Gastrocnemius medialis (tissue), 4 donors: ENCODE results near the gene OVOL3.

ENCODE experiments used
- POLR2A ChIP-seq, 2 donors: fragments of 450-650 bp; IDR thresholded peaks; one replicate each; pipeline ENCODE4 v1.6.1; 2017; ENCODE audit warnings: antibody characterized with exemption in 2 of 2, mild to moderate bottlenecking in 2 of 2, moderate library complexity in 2 of 2
- TF ChIP-seq, protein P1 (sequence below), 5 experiments: fragments of 450-650 bp in 3 of 5; fragments of 200-600 bp in 2 of 5; sonication (generic) in 2 of 5; IDR thresholded peaks in 4 of 5; conservative IDR thresholded peaks in 1 of 5; 1 replicate in 4 of 5; 2 replicates in 1 of 5; pipeline ENCODE4 v1.5.1; 2016 to 2019; ENCODE audit warnings: antibody characterized with exemption in 5 of 5, mild to moderate bottlenecking in 3 of 5, moderate library complexity in 3 of 5

DNA sequence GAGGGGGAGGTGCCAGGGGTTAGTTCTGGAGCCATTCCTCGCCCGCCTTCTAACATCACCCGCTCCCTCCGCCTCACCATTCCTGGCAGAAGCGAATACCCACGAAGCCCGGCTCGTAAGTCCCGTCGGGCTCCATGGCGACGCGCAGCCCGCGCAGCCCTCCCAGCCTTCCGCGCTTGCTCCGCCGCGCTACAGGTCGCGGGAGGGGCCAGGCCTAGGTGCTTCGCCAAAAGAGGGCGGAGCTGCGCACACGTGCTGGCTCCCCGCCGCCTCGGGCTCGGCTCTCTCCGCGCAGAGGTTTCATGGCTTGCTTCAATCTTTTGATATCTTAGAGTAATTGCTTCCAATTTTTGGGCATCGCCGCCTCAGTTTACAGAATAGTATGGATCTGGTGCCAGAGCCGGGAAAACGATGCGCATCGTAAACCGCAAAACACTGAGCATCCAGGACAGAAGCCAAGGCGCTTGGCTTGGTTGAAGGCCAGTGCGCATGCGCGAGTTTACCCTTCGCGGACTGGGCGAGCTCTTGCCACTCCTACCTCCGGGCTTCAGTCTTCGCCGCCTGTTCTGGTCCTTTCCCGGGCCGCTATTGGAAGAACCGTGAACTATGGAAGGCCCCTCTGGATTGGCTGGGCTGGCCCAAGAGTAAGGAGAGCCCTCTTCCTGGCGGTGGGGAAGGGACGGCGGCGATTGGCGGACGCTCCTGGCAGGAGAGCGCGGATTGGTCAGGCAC lies 3.9 kb downstream of the OVOL3 start, which contains the start of gene POLR2I:
- TF ChIP-seq, protein P1, sequence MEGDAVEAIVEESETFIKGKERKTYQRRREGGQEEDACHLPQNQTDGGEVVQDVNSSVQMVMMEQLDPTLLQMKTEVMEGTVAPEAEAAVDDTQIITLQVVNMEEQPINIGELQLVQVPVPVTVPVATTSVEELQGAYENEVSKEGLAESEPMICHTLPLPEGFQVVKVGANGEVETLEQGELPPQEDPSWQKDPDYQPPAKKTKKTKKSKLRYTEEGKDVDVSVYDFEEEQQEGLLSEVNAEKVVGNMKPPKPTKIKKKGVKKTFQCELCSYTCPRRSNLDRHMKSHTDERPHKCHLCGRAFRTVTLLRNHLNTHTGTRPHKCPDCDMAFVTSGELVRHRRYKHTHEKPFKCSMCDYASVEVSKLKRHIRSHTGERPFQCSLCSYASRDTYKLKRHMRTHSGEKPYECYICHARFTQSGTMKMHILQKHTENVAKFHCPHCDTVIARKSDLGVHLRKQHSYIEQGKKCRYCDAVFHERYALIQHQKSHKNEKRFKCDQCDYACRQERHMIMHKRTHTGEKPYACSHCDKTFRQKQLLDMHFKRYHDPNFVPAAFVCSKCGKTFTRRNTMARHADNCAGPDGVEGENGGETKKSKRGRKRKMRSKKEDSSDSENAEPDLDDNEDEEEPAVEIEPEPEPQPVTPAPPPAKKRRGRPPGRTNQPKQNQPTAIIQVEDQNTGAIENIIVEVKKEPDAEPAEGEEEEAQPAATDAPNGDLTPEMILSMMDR (IDR thresholded peaks at IDR 0.05 in 4 of 5, conservative IDR thresholded peaks at IDR 0.05 in 1 of 5), result no peak
- TF ChIP-seq POLR2A (IDR thresholded peaks at IDR 0.05), result peak; percentile 61 to 77
